ENCODE data around the gene CD72. TPM values are rescaled to one million over a fixed set of nuclear protein-coding genes. Genes with fewer than 3 reads are reported as not detected.
"Not testable (repeated sequence)": the region's sequence is repeated elsewhere in the genome, so short reads cannot be mapped to it uniquely, and the experiment has no call there.

The CD72 gene
- total and polyA plus RNA-seq, 4 experiments from 2014 or later: 1.4 to 6.5 (median 3.1) TPM

GRCh38 chr9:35612843-35613242, 5.4 kb downstream of the CD72 start:
- no peaks in the 10 kb centered on the region for H3K27me3 Mint-ChIP-seq
- ChIA-PET POLR2A (ENCODE audit: partially characterized antibody) (interaction anchor here (0.5 to 8.2 kb wide), 6 partner anchors 8 to 577 kb away, joined by 3 to 80 read pairs (median 15); partner anchors contain the start of genes CCDC107, CLTA, CREB3 and RMRP), CTCF (ENCODE audit: partially characterized antibody) (interaction anchor here (0.6 to 11.1 kb wide), 11 partner anchors 10 to 256 kb away, joined by 3 to 145 read pairs (median 16); partner anchors contain the start of genes ARHGEF39, CCDC107, CREB3 and GBA2)
- Histone ChIP-seq H3K27me3 (ENCODE audit: insufficient read depth, low read length) (no peaks in the 10 kb centered on the region), H3K27ac (ENCODE audit: low read depth, low read length) (no peak overlapping the region), H3K4me1 (ENCODE audit: insufficient read depth, low read length) (peaks cover 17% of the 10 kb centered on the region), H3K4me3 (ENCODE audit: low read length in 2 of 2) (no peak overlapping the region), H3K36me3 (ENCODE audit: insufficient read depth, low read length) (peaks cover 13% of the 10 kb centered on the region), H3K9me3 (ENCODE audit: control insufficient read depth in 1 of 2, low read length in 2 of 2) (no peaks in the 10 kb centered on the region)
- no peaks in the 10 kb centered on the region for H3K9me3 Mint-ChIP-seq
- intact Hi-C loops (cut with micrococcal nuclease): loop anchor here (1.0 kb wide), 1 partner anchor 9 kb away; no protein-coding TSS in a partner anchor
- H3K27ac Mint-ChIP-seq: peak overlapping the region in 1 of 7 donors; percentile 60
- DNase-seq: no peak
- peaks cover 5 to 14% of the 10 kb centered on the region in 2 donors for H3K36me3 Mint-ChIP-seq
- no peak overlapping the region for H3K4me3 Mint-ChIP-seq
- peaks cover 16 to 45% (median 24%) of the 10 kb centered on the region in 4 donors for H3K4me1 Mint-ChIP-seq

DNA sequence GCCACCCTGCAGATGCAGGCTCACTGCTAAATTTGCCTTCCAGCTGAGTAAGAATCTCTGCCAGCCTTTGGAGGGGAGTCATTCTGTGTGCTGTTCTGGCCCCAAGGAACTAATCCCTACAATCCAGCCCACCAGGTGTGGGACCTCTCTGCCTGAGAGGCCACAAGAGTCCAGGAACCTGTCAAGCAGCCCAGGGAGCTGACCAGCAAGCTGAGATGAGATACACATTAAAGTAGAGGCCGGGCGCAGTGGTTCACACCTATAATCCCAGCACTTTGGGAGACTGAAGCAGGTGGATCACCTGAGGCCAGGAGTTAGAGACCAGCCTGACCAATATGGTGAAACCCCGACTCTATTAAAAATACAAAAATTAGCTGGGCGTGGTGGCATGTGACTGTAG, 6.1 kb downstream of the CD72 start:
- Histone ChIP-seq H3K36me3 (ENCODE audit: insufficient read depth, low read length) (peaks cover 17% of the 10 kb centered on the region), H3K4me1 (ENCODE audit: insufficient read depth, low read length) (peaks cover 17% of the 10 kb centered on the region)
- H3K4me3 ChIP-seq (ENCODE audit: low read length in 2 of 2); H3K27me3 ChIP-seq (ENCODE audit: insufficient read depth, low read length); H3K4me3 Mint-ChIP-seq; H3K9me3 ChIP-seq (ENCODE audit: control insufficient read depth in 1 of 2, low read length in 2 of 2); DNase-seq; H3K27me3 Mint-ChIP-seq; intact Hi-C loops (cut with micrococcal nuclease); H3K9me3 Mint-ChIP-seq; H3K27ac ChIP-seq (ENCODE audit: low read depth, low read length): not testable (repeated sequence)
- H3K36me3 Mint-ChIP-seq: peaks cover 11 to 19% of the 10 kb centered on the region in 2 donors
- CTCF ChIA-PET (ENCODE audit: partially characterized antibody): interaction anchor here (1.2 to 11.1 kb wide), 18 partner anchors 7 to 137 kb away, joined by 3 to 145 read pairs (median 11); partner anchors contain the start of genes ARHGEF39, CCDC107, CREB3 and GBA2
- H3K27ac Mint-ChIP-seq: peak overlapping the region in 1 of 7 donors; percentile 59
- H3K4me1 Mint-ChIP-seq: peaks cover 13 to 45% (median 20%) of the 10 kb centered on the region in 4 donors
- POLR2A ChIA-PET (ENCODE audit: partially characterized antibody): interaction anchor here (1.0 to 2.7 kb wide), 7 partner anchors 36 to 578 kb away, joined by 3 to 27 read pairs (median 4); partner anchors contain the start of genes CCDC107, CLTA, CREB3 and RMRP

- peak overlapping the region in 1 of 8 donors; percentile 26 for H3K4me3 Mint-ChIP-seq
- no peaks in the 10 kb centered on the region for H3K27me3 Mint-ChIP-seq
- peak overlapping the region in 5 of 7 donors; percentile 4 to 83 (median 59) for H3K27ac Mint-ChIP-seq
- peaks cover 13 to 43% (median 20%) of the 10 kb centered on the region in 4 donors for H3K4me1 Mint-ChIP-seq
- peak; percentile 45 to 63 (median 49) for DNase-seq
- no peaks in the 10 kb centered on the region for H3K9me3 Mint-ChIP-seq
- Histone ChIP-seq H3K4me1 (ENCODE audit: insufficient read depth, low read length) (peaks cover 19% of the 10 kb centered on the region), H3K36me3 (ENCODE audit: insufficient read depth, low read length) (peaks cover 17% of the 10 kb centered on the region), H3K9me3 (ENCODE audit: control insufficient read depth in 1 of 2, low read length in 2 of 2) (no peaks in the 10 kb centered on the region), H3K27ac (ENCODE audit: low read depth, low read length) (no peak overlapping the region), H3K4me3 (ENCODE audit: low read length in 2 of 2) (no peak overlapping the region), H3K27me3 (ENCODE audit: insufficient read depth, low read length) (no peaks in the 10 kb centered on the region)
- POLR2A ChIA-PET (ENCODE audit: partially characterized antibody): interaction anchor here (0.7 to 2.7 kb wide), 11 partner anchors 36 to 579 kb away, joined by 3 to 27 read pairs (median 4); partner anchors contain the start of genes CCDC107, CLTA, CREB3 and RMRP
- H3K36me3 Mint-ChIP-seq: peaks cover 15 to 23% of the 10 kb centered on the region in 2 donors
- CTCF ChIA-PET (ENCODE audit: partially characterized antibody): interaction anchor here (0.5 to 11.1 kb wide), 32 partner anchors 8 to 589 kb away, joined by 3 to 145 read pairs (median 6); partner anchors contain the start of genes ARHGEF39, CCDC107, CREB3 and GBA2
- intact Hi-C loops (cut with micrococcal nuclease): no loop called here
Measured at GRCh38 chr9:35611230-35611797, 6.9 kb downstream of the CD72 start.

DNA sequence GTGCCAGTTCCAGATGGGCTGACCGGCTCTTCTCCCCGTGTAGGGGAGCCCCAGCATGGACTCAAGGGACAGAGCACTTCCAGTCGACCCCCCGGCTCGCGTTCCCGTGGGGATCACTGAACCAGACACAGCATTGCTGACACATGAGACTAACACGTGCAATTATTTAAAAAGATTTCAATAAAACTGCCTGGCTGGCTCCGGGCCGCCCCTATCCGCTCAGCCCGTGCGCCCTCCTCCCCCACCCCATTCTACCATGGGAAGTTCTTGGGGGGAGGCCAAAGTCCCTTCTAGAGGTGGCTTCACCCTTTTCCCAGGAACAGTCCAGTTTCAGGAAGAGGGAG, 8.4 kb downstream of the CD72 start:
- Mint-ChIP-seq H3K4me1 (peaks cover 15 to 43% (median 22%) of the 10 kb centered on the region in 4 donors), H3K27ac (no peak overlapping the region), H3K4me3 (no peak overlapping the region), H3K9me3 (no peaks in the 10 kb centered on the region), H3K36me3 (peaks cover 15 to 23% of the 10 kb centered on the region in 2 donors), H3K27me3 (no peaks in the 10 kb centered on the region)
- intact Hi-C loops (cut with micrococcal nuclease): no loop called here
- H3K9me3 ChIP-seq (ENCODE audit: control insufficient read depth in 1 of 2, low read length in 2 of 2): no peaks in the 10 kb centered on the region
- ChIA-PET POLR2A (ENCODE audit: partially characterized antibody) (interaction anchor here (1.3 to 2.6 kb wide), 5 partner anchors 37 to 147 kb away, joined by 4 to 13 read pairs (median 6); partner anchors contain the start of genes CCDC107, CREB3, RMRP and TLN1), CTCF (ENCODE audit: partially characterized antibody) (interaction anchor here (1.7 to 11.1 kb wide), 6 partner anchors 22 to 146 kb away, joined by 4 to 145 read pairs (median 43); partner anchors contain the start of genes CCDC107, RMRP and SIT1)
- H3K27me3 ChIP-seq (ENCODE audit: insufficient read depth, low read length): no peaks in the 10 kb centered on the region
- peaks cover 22% of the 10 kb centered on the region for H3K4me1 ChIP-seq (ENCODE audit: insufficient read depth, low read length)
- DNase-seq: no peak
- no peak overlapping the region for H3K27ac ChIP-seq (ENCODE audit: low read depth, low read length)
- H3K36me3 ChIP-seq (ENCODE audit: insufficient read depth, low read length): peaks cover 17% of the 10 kb centered on the region
- H3K4me3 ChIP-seq (ENCODE audit: low read length in 2 of 2): no peak overlapping the region

DNA sequence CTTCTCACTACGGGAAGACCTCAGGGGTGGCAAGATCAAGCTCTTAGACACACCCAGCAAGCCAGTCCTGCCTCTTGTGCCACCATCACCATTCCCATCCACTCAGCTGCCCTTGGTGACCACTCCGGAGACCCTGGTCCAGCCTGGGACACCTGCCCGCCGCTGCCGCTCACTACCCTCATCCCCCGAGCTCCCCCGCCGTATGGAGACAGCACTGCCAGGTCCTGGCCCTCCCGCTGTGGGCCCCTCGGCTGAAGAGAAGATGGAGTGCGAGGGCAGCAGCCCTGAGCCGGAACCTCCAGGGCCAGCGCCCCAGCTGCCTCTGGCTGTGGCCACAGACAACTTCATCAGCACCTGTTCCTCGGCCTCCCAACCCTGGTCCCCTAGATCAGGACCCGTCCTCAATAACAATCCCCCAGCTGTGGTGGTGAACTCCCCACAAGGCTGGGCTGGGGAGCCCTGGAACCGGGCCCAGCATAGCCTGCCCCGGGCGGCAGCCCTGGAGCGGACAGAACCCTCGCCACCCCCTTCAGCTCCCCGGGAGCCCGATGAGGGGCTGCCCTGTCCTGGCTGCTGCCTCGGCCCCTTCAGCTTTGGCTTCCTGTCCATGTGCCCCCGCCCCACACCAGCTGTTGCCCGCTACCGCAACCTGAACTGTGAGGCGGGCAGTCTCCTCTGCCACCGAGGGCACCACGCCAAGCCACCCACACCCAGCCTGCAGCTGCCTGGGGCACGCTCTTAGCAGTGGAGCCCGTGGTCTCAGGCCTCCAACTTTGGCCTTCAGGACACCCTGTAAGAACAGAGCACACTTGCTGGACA, 9.0 kb downstream of the CD72 start:
- Histone ChIP-seq H3K27me3 (ENCODE audit: insufficient read depth, low read length) (no peaks in the 10 kb centered on the region), H3K27ac (ENCODE audit: low read depth, low read length) (no peak overlapping the region), H3K36me3 (ENCODE audit: insufficient read depth, low read length) (peaks cover 17% of the 10 kb centered on the region), H3K4me1 (ENCODE audit: insufficient read depth, low read length) (peaks cover 27% of the 10 kb centered on the region), H3K9me3 (ENCODE audit: control insufficient read depth in 1 of 2, low read length in 2 of 2) (no peaks in the 10 kb centered on the region), H3K4me3 (ENCODE audit: low read length in 2 of 2) (no peak overlapping the region)
- H3K4me1 Mint-ChIP-seq: peaks cover 18 to 43% (median 24%) of the 10 kb centered on the region in 4 donors
- no peaks in the 10 kb centered on the region for H3K9me3 Mint-ChIP-seq
- ChIA-PET CTCF (ENCODE audit: partially characterized antibody) (interaction anchor here (0.5 to 8.7 kb wide), 10 partner anchors 8 to 961 kb away, joined by 3 to 85 read pairs (median 3); partner anchors contain the start of gene ARHGEF39), POLR2A (ENCODE audit: partially characterized antibody) (interaction anchor here (1.6 to 1.7 kb wide), 3 partner anchors 37 to 123 kb away, joined by 6 to 9 read pairs (median 7); partner anchors contain the start of genes CCDC107, CREB3, RMRP and TLN1)
- DNase-seq: peak in 1 of 5 donors; percentile 30
- H3K27ac Mint-ChIP-seq: no peak overlapping the region
- H3K27me3 Mint-ChIP-seq: no peaks in the 10 kb centered on the region
- peaks cover 15 to 28% of the 10 kb centered on the region in 2 donors for H3K36me3 Mint-ChIP-seq
- no peak overlapping the region for H3K4me3 Mint-ChIP-seq
- intact Hi-C loops (cut with micrococcal nuclease): no loop called here

DNA sequence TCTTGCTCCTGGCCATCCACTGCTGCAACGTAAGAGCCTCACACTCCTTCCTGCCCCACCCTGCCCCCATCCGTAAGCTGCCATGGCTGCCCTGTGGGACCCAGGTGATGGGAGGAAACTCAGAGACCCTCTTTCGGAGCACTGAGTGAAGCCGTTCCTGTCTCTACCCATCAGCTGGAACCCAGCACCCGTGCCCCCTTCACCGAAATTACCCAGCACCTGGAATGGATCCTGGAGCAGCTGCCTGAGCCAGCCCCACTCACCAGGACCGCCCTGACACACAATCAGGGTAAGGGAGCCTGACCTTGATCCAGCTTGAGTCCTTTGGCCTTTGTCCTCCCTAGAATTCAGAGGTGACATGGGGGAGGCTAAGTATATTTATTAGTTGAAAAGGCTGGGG, 10.0 kb downstream of the CD72 start:
- Mint-ChIP-seq H3K9me3 (no peaks in the 10 kb centered on the region), H3K36me3 (peaks cover 15 to 32% of the 10 kb centered on the region in 2 donors), H3K27me3 (no peaks in the 10 kb centered on the region), H3K4me3 (no peak overlapping the region), H3K4me1 (peaks cover 27 to 51% (median 34%) of the 10 kb centered on the region in 4 donors), H3K27ac (no peak overlapping the region)
- Histone ChIP-seq H3K27ac (ENCODE audit: low read depth, low read length) (no peak overlapping the region), H3K36me3 (ENCODE audit: insufficient read depth, low read length) (peaks cover 17% of the 10 kb centered on the region), H3K9me3 (ENCODE audit: control insufficient read depth in 1 of 2, low read length in 2 of 2) (no peaks in the 10 kb centered on the region), H3K27me3 (ENCODE audit: insufficient read depth, low read length) (no peaks in the 10 kb centered on the region), H3K4me3 (ENCODE audit: low read length in 2 of 2) (no peak overlapping the region), H3K4me1 (ENCODE audit: insufficient read depth, low read length) (peaks cover 33% of the 10 kb centered on the region)
- intact Hi-C loops (cut with micrococcal nuclease): no loop called here
- peak in 1 of 5 donors; percentile 46 for DNase-seq
- ChIA-PET CTCF (ENCODE audit: partially characterized antibody) (interaction anchor here (0.5 to 2.2 kb wide), 11 partner anchors 9 to 962 kb away, joined by 3 to 10 read pairs (median 3); partner anchors contain the start of gene ARHGEF39), POLR2A (ENCODE audit: partially characterized antibody) (interaction anchor here (0.8 to 1.7 kb wide), 4 partner anchors 11 to 124 kb away, joined by 3 to 9 read pairs (median 6); partner anchors contain the start of genes CCDC107, CREB3, RMRP and TLN1)

All from CD4-positive, alpha-beta memory T cell (primary cell).